GM12878 (cell line): ENCODE results near the gene ANO1.

Experiments
- CEBPB ChIP-seq, 2 experiments: fragments of 150-350 bp in 1 of 2; IDR thresholded peaks; 2 replicates each; pipeline ENCODE4 v1.6.1; 2012 to 2014; ENCODE audit warnings: low read depth in 2 of 2, low read length in 2 of 2, borderline replicate concordance in 1 of 2, inconsistent platforms in 1 of 2
- CTCF ChIP-seq, 3 experiments: IDR thresholded peaks in 2 of 3; conservative IDR thresholded peaks in 1 of 3; 2 replicates each; pipeline ENCODE4 v1.5.1; 2011; ENCODE audit warnings: low read depth in 3 of 3, low read length in 3 of 3, mild to moderate bottlenecking in 3 of 3, control low read depth in 2 of 3, moderate library complexity in 2 of 3, inconsistent platforms in 1 of 3, mixed read lengths in 1 of 3; ENCODE audit not compliant: control insufficient read depth in 2 of 3, insufficient read depth in 1 of 3; ENCODE audit errors: extremely low read depth in 1 of 3
- ELK1 ChIP-seq: IDR thresholded peaks from 2 replicates; pipeline ENCODE4 v1.6.1; 2012; ENCODE audit warnings: low read depth, low read length, improper control_type of control experiment
- EP300 ChIP-seq, 2 experiments: fragments of 150-350 bp in 1 of 2; IDR thresholded peaks; 2 replicates each; pipeline ENCODE4 v1.6.1; 2011 to 2012; ENCODE audit warnings: low read depth in 2 of 2, low read length in 2 of 2, borderline replicate concordance in 1 of 2, improper control_type of control experiment in 1 of 2, inconsistent platforms in 1 of 2; ENCODE audit not compliant: control insufficient read depth in 1 of 2
- FOS ChIP-seq: IDR thresholded peaks from 3 replicates; pipeline ENCODE4 v1.6.1; 2011; ENCODE audit warnings: borderline replicate concordance; ENCODE audit not compliant: insufficient read length; ENCODE audit errors: extremely low read depth
- FOXM1 ChIP-seq: IDR thresholded peaks from 2 replicates; pipeline ENCODE4 v1.6.1; 2012; ENCODE audit warnings: low read depth, mild to moderate bottlenecking, inconsistent platforms, low read length, moderate library complexity
- GABPA ChIP-seq: IDR thresholded peaks from 2 replicates; pipeline ENCODE4 v1.6.1; 2014; ENCODE audit warnings: antibody characterized with exemption, low read depth, mild to moderate bottlenecking, inconsistent platforms
- NFIC ChIP-seq: IDR thresholded peaks from 2 replicates; pipeline ENCODE4 v1.6.1; 2012; ENCODE audit warnings: low read depth, mild to moderate bottlenecking, inconsistent platforms, low read length, moderate library complexity
- POLR2A ChIP-seq: IDR thresholded peaks from 2 replicates; pipeline ENCODE4 v1.6.1; 2011; ENCODE audit warnings: low read depth, mild to moderate bottlenecking, low read length
- SUPT20H ChIP-seq: IDR thresholded peaks from 2 replicates; pipeline ENCODE4 v1.6.1; 2011; ENCODE audit warnings: low read depth, mild to moderate bottlenecking, low read length, moderate library complexity, borderline replicate concordance; ENCODE audit not compliant: control insufficient read depth
- TARDBP ChIP-seq: IDR thresholded peaks from 2 replicates; pipeline ENCODE4 v1.6.1; 2016; ENCODE audit warnings: borderline replicate concordance
- YBX1 ChIP-seq: fragments of 450-650 bp; IDR thresholded peaks from 2 replicates; pipeline ENCODE4 v1.6.1; 2016; ENCODE audit warnings: antibody characterized with exemption
- ZNF24 ChIP-seq: fragments of 450-650 bp; IDR thresholded peaks from 2 replicates; pipeline ENCODE4 v1.6.1; 2017; ENCODE audit warnings: antibody characterized with exemption, mild to moderate bottlenecking
- ZSCAN29 ChIP-seq: fragments of 450-650 bp; IDR thresholded peaks from 2 replicates; pipeline ENCODE4 v1.6.1; 2017; ENCODE audit warnings: mild to moderate bottlenecking, moderate library complexity

GRCh38 chr11:70105369-70105754, 27.2 kb downstream of the ANO1 start:
- TF ChIP-seq YBX1 (no peak), ZSCAN29 (no peak), CTCF (IDR thresholded peaks at IDR 0.05 in 2 of 3, conservative IDR thresholded peaks at IDR 0.05 in 1 of 3; ENCODE audit: control insufficient read depth in 2 of 3, extremely low read depth in 1 of 3, insufficient read depth in 1 of 3, low read depth in 3 of 3, low read length in 3 of 3) (no peak), TARDBP (no peak), EP300 (IDR thresholded peaks at IDR 0.05; ENCODE audit: borderline replicate concordance in 1 of 2, control insufficient read depth in 1 of 2, low read depth in 2 of 2, low read length in 2 of 2) (no peak), ZNF24 (no peak), NFIC (no peak), POLR2A (no peak), FOS (no peak), SUPT20H (no peak), GABPA (no peak), ELK1 (no peak), CEBPB (IDR thresholded peaks at IDR 0.05; ENCODE audit: borderline replicate concordance in 1 of 2, low read depth in 2 of 2, low read length in 2 of 2) (no peak), FOXM1 (no peak)
